Muscle of leg (tissue), 11 donors: Measurements from ENCODE around the gene CEP97. TPM values are rescaled to one million over a fixed set of nuclear protein-coding genes. Genes with fewer than 3 reads are reported as not detected.
A peak's percentile ranks its signal among the peaks of the same experiment; 100 is the strongest.

Experiments used
- DNase-seq: peaks from one replicate; pipeline ENCODE4 v3.0.0; 2013
- H3K27ac ChIP-seq: one replicate; pipeline ENCODE4 v1.5.1; 2013; ENCODE audit warnings: mild to moderate bottlenecking, low read length, control low read depth
- H3K27me3 ChIP-seq: one replicate; pipeline ENCODE4 v1.6.1; 2013; ENCODE audit warnings: low read length; ENCODE audit not compliant: control insufficient read depth, insufficient read depth
- H3K36me3 ChIP-seq: one replicate; pipeline ENCODE4 v1.6.1; 2013; ENCODE audit warnings: low read length; ENCODE audit not compliant: control insufficient read depth, insufficient read depth
- H3K4me1 ChIP-seq: one replicate; pipeline ENCODE4 v1.6.1; 2013; ENCODE audit warnings: low read length; ENCODE audit not compliant: control insufficient read depth, insufficient read depth
- H3K4me3 ChIP-seq: one replicate; pipeline ENCODE4 v1.5.1; 2013; ENCODE audit warnings: low read length, control low read depth
- H3K9me3 ChIP-seq: replicated peaks from 2 replicates; pipeline ENCODE4 v1.6.1; 2013; ENCODE audit warnings: low read depth, low read length; ENCODE audit not compliant: control insufficient read depth
- WGBS: methylation state at CpG from one replicate; pipeline ENCODE4 v1.1.5; 2013; ENCODE audit warnings: missing lambda C conversion rate; ENCODE audit not compliant: insufficient coverage; 5-methylcytosine and 5-hydroxymethylcytosine counted together
- polyA plus RNA-seq, 8 donors: library from polyadenylated mRNA; unstranded; fragments of 120-200 nt; gene quantifications; one replicate each; pipeline versions ENCODE4 v1.2.1 to v1.2.3, GENCODE V29; 2013; ENCODE audit warnings: inconsistent platforms in 1 of 8, low replicate concordance in 1 of 8; ENCODE audit not compliant: insufficient read length in 8 of 8, insufficient read depth in 1 of 8
- total RNA-seq: library from RNA; stranded (reverse); fragments of 120-200 nt; gene quantifications from one replicate; pipeline ENCODE4 v1.2.4, GENCODE V29; 2013

The CEP97 gene
- total and polyA plus RNA-seq, 9 donors, result 6.9 to 17.8 (median 10.9) TPM

- H3K27ac ChIP-seq, result no peak overlapping the region
- no peaks in the 10 kb centered on the region for H3K27me3 ChIP-seq
- H3K9me3 ChIP-seq, result no peaks in the 10 kb centered on the region
- no peaks in the 10 kb centered on the region for H3K4me1 ChIP-seq
- peaks cover 18% of the 10 kb centered on the region for H3K36me3 ChIP-seq
- no peak for DNase-seq
- H3K4me3 ChIP-seq, result no peak overlapping the region
- 86% methylated on average over 4 of the region's 4 CpGs for WGBS
Measured at GRCh38 chr3:101801174-101801573, 76.8 kb downstream of the CEP97 start.

- no peaks in the 10 kb centered on the region for H3K27me3 ChIP-seq
- H3K4me3 ChIP-seq, result no peak overlapping the region
- peaks cover 15% of the 10 kb centered on the region for H3K36me3 ChIP-seq
- DNase-seq, result no peak
- H3K9me3 ChIP-seq, result no peaks in the 10 kb centered on the region
- no peak overlapping the region for H3K27ac ChIP-seq
- no CpG with 5 or more reads among the region's 2 CpGs for WGBS
- H3K4me1 ChIP-seq, result no peaks in the 10 kb centered on the region
Measured at GRCh38 chr3:101802179-101802578, 77.8 kb downstream of the CEP97 start.

- Histone ChIP-seq H3K4me3 (no peak overlapping the region), H3K36me3 (peaks cover 19% of the 10 kb centered on the region), H3K9me3 (no peaks in the 10 kb centered on the region), H3K27me3 (no peaks in the 10 kb centered on the region), H3K4me1 (no peaks in the 10 kb centered on the region), H3K27ac (no peak overlapping the region)
- DNase-seq, result peak; percentile 85
- WGBS, result 100% methylated on average over 2 of the region's 9 CpGs
Measured at GRCh38 chr3:101803173-101803782, 78.9 kb downstream of the CEP97 start.

- H3K4me1 ChIP-seq, result no peaks in the 10 kb centered on the region
- H3K27me3 ChIP-seq, result no peaks in the 10 kb centered on the region
- no peak overlapping the region for H3K4me3 ChIP-seq
- peaks cover 19% of the 10 kb centered on the region for H3K36me3 ChIP-seq
- no peak overlapping the region for H3K27ac ChIP-seq
- no CpG with 5 or more reads among the region's 3 CpGs for WGBS
- DNase-seq, result no peak
- no peaks in the 10 kb centered on the region for H3K9me3 ChIP-seq
Measured at GRCh38 chr3:101803939-101804338, 79.5 kb downstream of the CEP97 start.

GRCh38 chr3:101806491-101806890 lies 82.1 kb downstream of the CEP97 start:
- Histone ChIP-seq H3K36me3 (peaks cover 10% of the 10 kb centered on the region), H3K4me1 (no peaks in the 10 kb centered on the region), H3K27me3 (no peaks in the 10 kb centered on the region), H3K4me3 (no peak overlapping the region), H3K27ac (no peak overlapping the region), H3K9me3 (no peaks in the 10 kb centered on the region)
- no CpG with 5 or more reads among the region's 1 CpG for WGBS
- no peak for DNase-seq

GRCh38 chr3:101807888-101808287 lies 83.5 kb downstream of the CEP97 start:
- DNase-seq, result no peak
- Histone ChIP-seq H3K4me3 (no peak overlapping the region), H3K27ac (no peak overlapping the region), H3K36me3 (peaks cover 7% of the 10 kb centered on the region), H3K4me1 (no peaks in the 10 kb centered on the region), H3K27me3 (no peaks in the 10 kb centered on the region), H3K9me3 (no peaks in the 10 kb centered on the region)
- WGBS, result no CpG with 5 or more reads among the region's 2 CpGs

GRCh38 chr3:101809178-101810021 lies 85.0 kb downstream of the CEP97 start:
- peaks cover 4% of the 10 kb centered on the region for H3K36me3 ChIP-seq
- no peak overlapping the region for H3K27ac ChIP-seq
- no peaks in the 10 kb centered on the region for H3K27me3 ChIP-seq
- no peaks in the 10 kb centered on the region for H3K9me3 ChIP-seq
- no peaks in the 10 kb centered on the region for H3K4me1 ChIP-seq
- DNase-seq, result peak; percentile 74
- no peak overlapping the region for H3K4me3 ChIP-seq

GRCh38 chr3:101810022-101810418 lies 85.6 kb downstream of the CEP97 start:
- DNase-seq, result peak; percentile 29

GRCh38 chr3:101811875-101812274 lies 87.5 kb downstream of the CEP97 start:
- H3K27me3 ChIP-seq, result no peaks in the 10 kb centered on the region
- no CpG with 5 or more reads among the region's 2 CpGs for WGBS
- H3K4me1 ChIP-seq, result no peaks in the 10 kb centered on the region
- no peak overlapping the region for H3K27ac ChIP-seq
- no peaks in the 10 kb centered on the region for H3K9me3 ChIP-seq
- no peak for DNase-seq
- peaks cover 4% of the 10 kb centered on the region for H3K36me3 ChIP-seq
- H3K4me3 ChIP-seq, result no peak overlapping the region

More at GRCh38 chr3:101810022-101810418, 85.6 kb downstream of the CEP97 start:
- Histone ChIP-seq H3K27ac (no peak overlapping the region), H3K27me3 (no peaks in the 10 kb centered on the region), H3K36me3 (peaks cover 4% of the 10 kb centered on the region), H3K9me3 (no peaks in the 10 kb centered on the region), H3K4me3 (no peak overlapping the region), H3K4me1 (no peaks in the 10 kb centered on the region)

- Histone ChIP-seq H3K4me3 (no peak overlapping the region), H3K36me3 (peaks cover 4% of the 10 kb centered on the region), H3K27ac (no peak overlapping the region), H3K9me3 (no peaks in the 10 kb centered on the region), H3K27me3 (no peaks in the 10 kb centered on the region), H3K4me1 (no peaks in the 10 kb centered on the region)
- DNase-seq, result no peak
Measured at GRCh38 chr3:101812895-101813294, 88.5 kb downstream of the CEP97 start.
